Cortex of kidney (tissue), 1 donor: ENCODE data around the gene RAD51B.

Source experiments
- DNase-seq: peaks from one replicate; lab custom pipeline; 2025; lab: John Stamatoyannopoulos, UW

RAD51B gene

GRCh38 chr14:68145539-68145938, 326.0 kb downstream of the RAD51B start:
- no peak for DNase-seq

- DNase-seq: no peak
Measured at GRCh38 chr14:68146818-68147217, 327.2 kb downstream of the RAD51B start.

DNA sequence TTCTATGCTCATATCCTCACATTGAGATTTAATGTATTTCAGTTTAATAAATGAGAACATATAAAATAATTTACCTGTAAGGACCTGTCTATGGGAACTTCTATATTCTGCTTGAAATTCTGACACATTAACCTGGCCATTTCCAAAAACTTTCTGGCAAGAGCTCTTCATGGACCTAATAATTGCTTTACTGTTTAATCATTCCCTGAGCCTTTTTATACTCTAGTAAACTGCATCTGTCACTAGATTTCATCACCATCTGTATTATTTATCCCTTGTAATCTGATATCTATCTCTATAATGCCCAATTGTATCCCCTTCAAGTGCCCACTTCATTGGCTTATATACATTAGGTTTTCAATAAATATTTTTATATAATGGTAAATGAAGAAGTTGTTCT, 327.7 kb downstream of the RAD51B start:
- no peak for DNase-seq

DNA sequence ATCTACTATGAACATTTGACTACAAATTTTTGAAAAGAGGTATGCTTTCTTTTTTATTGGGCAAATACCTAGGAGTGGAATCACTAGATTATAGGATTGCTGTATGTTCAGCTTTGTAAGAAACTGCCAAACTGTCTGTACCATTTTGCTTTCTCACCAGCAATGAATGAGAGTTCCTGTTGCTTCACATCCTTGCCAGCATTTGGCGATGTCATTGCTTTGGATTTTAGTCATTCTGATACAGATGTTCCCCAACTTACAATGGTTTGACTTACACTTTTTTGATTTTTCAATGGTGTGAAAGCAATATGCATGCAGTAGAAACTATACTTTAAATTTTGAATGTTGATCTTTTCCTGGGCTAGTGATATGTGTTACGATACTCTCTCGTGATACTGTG, 328.7 kb downstream of the RAD51B start:
- no peak for DNase-seq

DNA sequence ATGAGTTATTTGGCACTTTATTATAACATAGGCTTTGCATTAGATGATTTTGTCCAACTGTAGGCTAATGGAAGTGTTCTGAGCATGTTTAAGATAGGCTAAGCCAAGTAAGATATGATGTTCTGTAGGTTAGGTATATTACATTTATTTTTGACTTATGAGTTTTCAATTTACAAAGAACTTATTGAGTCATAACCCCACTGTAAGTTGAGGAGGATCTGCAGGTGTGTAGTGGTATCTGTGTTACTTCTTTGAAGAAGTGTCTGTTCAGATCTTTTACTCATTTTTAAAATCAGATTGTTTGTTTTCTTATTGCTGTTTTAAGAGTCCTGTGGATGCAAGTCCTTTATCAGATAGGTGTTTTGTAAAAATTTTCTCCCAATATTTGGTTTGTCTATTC, 329.2 kb downstream of the RAD51B start:
- DNase-seq: no peak

- no peak for DNase-seq
Measured at GRCh38 chr14:68153275-68153674, 333.7 kb downstream of the RAD51B start.

- no peak for DNase-seq
Measured at GRCh38 chr14:68154275-68154674, 334.7 kb downstream of the RAD51B start.

DNA sequence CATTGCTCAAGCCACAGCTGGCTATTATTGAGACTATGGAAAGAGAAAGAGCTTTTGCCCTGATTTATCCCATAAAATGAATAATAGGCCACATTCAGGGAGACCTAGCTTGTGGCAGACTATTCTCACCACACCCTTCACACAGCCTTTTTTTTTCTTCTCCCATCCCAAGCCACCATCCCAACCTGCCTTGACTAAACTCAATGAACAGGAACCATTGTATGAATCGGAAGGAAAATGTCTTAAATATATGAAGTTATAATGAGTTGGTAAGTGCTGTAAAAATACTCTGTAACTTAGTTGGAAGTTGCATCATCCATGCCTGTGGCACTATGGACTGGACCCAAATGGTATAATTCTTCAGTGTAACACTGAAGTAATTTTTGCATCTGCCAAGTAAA, 338.4 kb downstream of the RAD51B start:
- DNase-seq: no peak

DNA sequence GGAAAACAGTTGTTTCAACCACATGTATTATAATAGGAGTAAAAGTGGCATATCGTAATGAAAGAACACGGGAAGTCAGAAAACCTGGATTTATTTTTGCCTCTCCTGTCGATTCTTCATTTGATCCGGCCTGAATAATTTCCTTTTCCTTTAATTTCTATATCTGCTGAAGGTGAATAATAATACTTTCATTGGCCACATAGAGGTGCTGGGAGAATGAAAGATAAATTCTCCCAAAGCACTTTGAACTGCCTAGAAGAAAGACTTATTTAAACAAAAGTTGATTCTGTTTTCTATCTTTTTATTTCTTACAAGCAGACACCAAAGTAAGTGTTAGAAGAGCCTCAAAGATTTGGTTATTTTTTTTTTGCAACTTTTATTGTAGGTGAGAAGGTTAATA, 339.1 kb downstream of the RAD51B start:
- DNase-seq: no peak

- DNase-seq: no peak
Measured at GRCh38 chr14:68159701-68160633, 340.4 kb downstream of the RAD51B start.

- DNase-seq: no peak
Measured at GRCh38 chr14:68160779-68161546, 341.4 kb downstream of the RAD51B start.

DNA sequence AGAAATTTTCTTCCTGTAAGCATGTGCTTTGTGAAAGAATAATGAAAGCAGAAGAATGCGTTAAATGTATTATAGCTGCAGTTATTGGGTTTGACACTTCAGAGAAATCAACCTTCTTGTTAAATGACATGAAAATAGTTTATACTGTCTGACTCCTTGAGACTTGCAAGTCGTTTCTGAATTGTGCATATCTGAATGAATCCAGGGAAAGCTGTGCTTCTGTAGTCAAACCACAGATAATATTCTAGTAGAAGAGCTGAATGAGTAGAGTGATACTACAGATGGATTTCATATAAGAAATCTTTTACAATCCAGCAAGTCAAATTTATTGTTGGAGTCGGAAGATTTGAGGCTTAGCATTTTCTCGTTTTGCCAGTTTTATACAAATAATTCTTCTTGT, 343.3 kb downstream of the RAD51B start:
- DNase-seq: no peak

DNA sequence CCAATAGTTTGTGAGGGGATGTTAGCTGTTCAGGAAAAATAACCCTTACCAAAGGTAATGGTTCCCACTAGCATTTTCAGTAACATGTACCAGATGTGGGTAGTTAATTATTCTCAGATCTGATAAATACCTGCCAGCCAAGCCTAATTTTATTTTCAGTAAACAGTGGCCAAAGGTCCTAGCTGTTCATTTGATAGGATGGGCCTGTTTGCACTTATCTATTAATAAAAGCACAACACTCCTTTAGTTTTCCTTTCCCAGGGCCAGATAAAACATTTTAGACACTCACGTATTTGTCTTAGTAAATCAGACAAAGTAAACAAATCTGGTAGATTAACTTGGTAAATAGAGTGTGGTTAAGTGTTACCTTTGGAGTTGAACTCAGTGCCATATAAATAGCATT, 345.1 kb downstream of the RAD51B start:
- DNase-seq: no peak

GRCh38 chr14:68165274-68165843, 345.8 kb downstream of the RAD51B start:
- no peak for DNase-seq

DNA sequence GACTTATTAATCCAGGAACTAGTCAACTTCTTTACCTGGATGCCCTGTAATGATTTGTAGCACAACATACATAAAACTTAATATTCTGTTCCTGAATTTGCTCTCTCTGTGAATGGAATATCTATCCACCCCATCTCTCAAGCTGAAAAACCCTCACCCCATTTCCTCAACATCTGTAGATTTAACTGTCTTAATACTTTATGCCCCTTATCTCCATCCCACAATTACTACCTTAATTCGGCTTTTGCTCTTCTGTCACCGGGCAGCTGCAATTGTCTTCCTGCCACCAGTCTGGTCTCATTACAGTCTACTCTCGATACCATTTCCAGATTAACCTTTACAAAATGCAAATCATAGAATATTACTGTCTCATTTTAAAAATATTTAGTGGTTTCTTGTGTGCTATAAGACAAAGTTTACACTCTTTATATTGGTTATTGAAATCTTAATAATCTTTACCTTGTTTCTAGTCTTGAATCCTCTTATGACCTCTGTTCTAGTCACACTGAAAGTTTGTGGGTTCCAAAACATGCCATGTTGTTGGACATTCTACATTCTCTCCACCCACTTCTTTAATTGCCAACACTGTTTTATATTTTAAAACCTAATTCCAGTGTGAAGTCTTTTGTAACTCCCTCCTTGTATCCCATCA, 347.3 kb downstream of the RAD51B start:
- DNase-seq: no peak

GRCh38 chr14:68167383-68168087, 348.0 kb downstream of the RAD51B start:
- no peak for DNase-seq

DNA sequence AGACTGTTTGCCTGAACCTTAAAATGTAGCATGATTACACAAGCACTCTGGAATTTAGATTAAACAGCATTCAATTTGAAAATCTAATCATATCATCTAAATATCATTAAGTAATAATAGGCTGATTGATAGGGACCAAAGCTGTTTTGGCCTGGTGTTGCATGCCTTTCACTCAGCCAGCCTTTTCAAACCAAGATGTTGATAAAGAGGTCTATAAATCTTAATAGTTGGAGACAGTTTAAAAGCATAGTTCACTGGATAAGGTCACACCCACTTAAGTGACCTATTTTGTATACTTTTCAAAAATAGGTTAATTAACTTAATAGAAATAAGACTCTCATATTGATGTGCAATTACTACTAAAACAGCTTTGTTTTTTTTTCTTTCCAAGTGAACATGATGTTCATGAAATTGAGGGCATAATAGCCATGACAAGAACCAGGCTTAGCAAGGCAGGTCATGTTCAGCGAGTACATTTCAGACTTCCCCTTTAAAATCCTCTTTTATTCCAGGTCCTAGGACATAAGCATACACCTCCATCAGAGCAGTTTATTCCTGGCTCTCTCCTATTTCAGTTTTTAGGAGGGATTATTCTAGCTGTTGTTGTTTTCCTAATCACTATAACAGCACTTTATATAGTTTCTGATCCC, 349.0 kb downstream of the RAD51B start:
- no peak for DNase-seq

GRCh38 chr14:68172216-68172615, 352.6 kb downstream of the RAD51B start:
- no peak for DNase-seq

DNA sequence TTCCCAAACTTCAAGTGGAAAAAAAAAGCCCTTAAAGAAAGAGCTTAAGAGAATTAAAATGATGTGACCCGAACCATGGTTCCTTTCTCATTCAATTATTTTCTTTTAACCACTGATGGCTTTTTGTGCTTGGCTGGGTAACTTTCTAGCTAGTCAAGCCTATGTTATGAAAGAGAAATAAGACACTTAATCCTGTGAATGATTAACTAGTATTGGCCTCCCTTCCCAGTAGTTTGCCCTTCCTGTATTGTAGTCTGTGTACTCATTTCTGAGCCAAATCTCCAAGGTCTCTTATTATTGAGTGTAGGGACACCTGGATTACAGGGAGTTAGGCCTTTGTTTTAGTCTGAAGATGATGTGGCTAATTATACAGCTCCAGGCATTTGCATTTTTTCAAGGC, 353.0 kb downstream of the RAD51B start:
- DNase-seq: no peak

GRCh38 chr14:68173227-68173972, 353.8 kb downstream of the RAD51B start:
- DNase-seq: no peak
